C4-2B (cell line): ENCODE results near the gene FGD5.

Experiments used
- H3K27ac ChIP-seq: fragments of 450-650 bp; 2 replicates; pipeline ENCODE4 v1.5.1; 2017
- ZFX ChIP-seq: fragments of 450-650 bp; IDR thresholded peaks from 2 replicates; pipeline ENCODE4 v1.6.1; 2017
- TF ChIP-seq, protein P1 (sequence below): fragments of 450-650 bp; conservative IDR thresholded peaks from 2 replicates; pipeline ENCODE4 v1.5.1; 2017; ENCODE audit warnings: mild to moderate bottlenecking

Gene FGD5

DNA sequence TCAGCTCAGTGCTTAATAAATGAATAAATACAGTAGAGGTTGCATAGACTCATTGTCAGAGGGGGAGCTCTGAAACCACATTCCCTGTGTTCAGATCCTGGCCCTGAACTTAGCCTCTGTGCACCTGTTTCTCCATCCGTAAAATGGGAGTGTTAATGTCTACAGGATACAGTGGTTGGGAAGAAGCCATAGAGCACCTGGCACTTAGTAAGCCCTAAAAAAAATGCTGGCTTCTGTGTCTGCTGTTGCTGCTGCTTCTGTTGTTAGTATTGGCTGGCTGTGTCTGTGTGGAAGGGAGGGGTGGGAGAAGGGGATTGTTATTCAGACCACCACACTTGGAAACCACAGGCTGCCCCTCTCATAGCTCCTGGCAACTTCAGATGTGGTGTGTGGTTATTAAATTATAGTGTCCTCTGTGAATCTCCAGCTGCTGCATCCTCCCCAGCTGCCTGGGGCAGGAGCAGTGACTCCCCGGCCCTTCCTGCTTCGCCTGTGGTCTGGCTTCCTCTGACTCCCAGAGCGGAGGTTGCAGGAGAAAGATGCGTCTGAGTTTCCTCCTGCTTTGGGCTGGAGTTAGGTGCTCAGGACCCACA is 31.0 kb downstream of the FGD5 start:
- TF ChIP-seq, protein P1, sequence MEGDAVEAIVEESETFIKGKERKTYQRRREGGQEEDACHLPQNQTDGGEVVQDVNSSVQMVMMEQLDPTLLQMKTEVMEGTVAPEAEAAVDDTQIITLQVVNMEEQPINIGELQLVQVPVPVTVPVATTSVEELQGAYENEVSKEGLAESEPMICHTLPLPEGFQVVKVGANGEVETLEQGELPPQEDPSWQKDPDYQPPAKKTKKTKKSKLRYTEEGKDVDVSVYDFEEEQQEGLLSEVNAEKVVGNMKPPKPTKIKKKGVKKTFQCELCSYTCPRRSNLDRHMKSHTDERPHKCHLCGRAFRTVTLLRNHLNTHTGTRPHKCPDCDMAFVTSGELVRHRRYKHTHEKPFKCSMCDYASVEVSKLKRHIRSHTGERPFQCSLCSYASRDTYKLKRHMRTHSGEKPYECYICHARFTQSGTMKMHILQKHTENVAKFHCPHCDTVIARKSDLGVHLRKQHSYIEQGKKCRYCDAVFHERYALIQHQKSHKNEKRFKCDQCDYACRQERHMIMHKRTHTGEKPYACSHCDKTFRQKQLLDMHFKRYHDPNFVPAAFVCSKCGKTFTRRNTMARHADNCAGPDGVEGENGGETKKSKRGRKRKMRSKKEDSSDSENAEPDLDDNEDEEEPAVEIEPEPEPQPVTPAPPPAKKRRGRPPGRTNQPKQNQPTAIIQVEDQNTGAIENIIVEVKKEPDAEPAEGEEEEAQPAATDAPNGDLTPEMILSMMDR: no peak
- TF ChIP-seq ZFX: no peak
- no peak overlapping the region for H3K27ac ChIP-seq

DNA sequence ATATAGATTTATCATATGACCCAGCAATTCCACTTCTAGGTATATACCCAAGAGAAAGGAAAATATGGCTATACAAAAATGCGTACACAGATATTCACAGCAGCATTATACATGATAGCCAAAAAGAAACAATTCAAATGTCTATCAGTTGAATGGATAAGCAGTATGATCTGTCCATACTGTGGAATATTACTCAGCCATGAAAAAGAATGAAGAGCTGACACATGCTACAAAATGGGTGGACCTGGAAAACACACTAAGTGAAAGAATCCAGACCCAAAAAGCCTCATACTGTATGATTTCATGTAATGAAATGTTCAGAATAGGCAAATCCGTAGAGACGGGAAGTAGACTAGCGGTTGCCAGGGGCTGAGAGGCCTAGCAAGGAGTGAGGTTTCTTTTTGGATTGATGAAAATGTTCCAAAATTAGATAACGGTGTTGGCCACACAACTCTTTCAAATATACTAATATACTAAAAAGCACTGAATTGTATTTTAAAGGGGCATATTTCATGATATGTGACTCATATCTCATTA is 33.4 kb downstream of the FGD5 start:
- no peak overlapping the region for H3K27ac ChIP-seq
- TF ChIP-seq ZFX: no peak
- TF ChIP-seq, protein P1: no peak

- no peak overlapping the region for H3K27ac ChIP-seq
- no peak for TF ChIP-seq ZFX
- TF ChIP-seq, protein P1: no peak
Measured at GRCh38 chr3:14852717-14853116, 34.0 kb downstream of the FGD5 start.

DNA sequence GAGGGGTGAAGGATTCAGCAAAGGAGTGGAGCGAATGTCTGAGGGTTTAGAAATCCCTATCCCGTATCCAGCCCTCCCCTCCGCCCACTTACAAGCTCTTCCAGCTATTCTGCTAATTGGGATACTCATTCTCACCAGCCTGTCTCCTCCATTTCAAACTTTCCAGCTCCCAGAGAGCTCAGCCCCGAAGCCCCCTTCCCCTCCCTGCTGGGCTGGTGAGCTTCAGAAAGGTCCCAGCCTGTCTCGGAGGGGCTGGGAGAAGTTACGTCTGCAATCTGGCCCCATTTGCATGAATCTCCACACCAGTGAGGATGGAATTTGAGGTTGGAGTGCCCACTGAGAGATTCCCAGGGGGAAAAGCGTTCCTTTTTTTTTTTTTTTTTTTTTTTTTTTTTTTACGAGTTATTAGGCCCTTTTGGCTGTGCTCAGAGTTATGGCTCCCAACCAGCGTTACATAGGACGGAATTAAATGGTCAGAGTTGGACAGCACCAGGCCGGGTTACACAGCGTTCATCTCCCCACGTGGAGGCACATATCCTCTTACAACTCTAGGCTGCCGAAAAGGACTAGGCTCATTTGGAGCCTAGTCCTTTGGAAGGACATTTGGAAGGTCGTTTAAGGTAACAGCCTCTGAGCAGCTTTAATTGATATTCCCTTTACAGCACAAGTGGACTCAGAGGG is 34.6 kb downstream of the FGD5 start:
- no peak for TF ChIP-seq ZFX
- TF ChIP-seq, protein P1: no peak
- H3K27ac ChIP-seq: no peak overlapping the region

- TF ChIP-seq, protein P1: peak; percentile 14; the same call in 1 of the 2 replicates
- no peak for TF ChIP-seq ZFX
- no peak overlapping the region for H3K27ac ChIP-seq
Measured at GRCh38 chr3:14857506-14857905, 38.7 kb downstream of the FGD5 start.

DNA sequence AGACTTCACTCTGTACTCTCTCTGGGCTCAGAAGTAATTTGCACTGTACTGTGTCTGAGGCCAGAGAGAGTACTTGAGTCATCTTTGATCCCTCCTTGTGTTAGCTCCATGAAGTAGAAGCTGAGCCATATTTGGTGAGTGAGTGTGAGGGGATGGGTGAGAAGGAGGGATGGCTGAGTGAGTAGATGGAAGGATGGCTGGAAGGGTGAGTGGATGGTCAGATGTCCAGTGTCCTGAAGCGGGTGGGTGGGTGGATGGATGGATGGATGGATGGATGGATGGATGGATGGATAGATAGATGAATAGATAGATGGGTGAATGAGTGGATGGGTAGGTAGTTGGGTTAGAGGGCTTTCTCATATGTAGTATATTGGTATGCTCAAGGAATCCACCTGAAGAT is 39.3 kb downstream of the FGD5 start:
- H3K27ac ChIP-seq: no peak overlapping the region
- no peak for TF ChIP-seq ZFX
- TF ChIP-seq, protein P1: no peak

- no peak overlapping the region for H3K27ac ChIP-seq
- TF ChIP-seq ZFX: no peak
- TF ChIP-seq, protein P1: no peak
Measured at GRCh38 chr3:14859880-14860279, 41.1 kb downstream of the FGD5 start.
